GM13976 (cell line): ENCODE measurements around the gene AGBL4.

Experiments used
- DNase-seq: peaks from one replicate; pipeline ENCODE4 v3.0.0; 2012; ENCODE audit warnings: low spot score
- in situ Hi-C: fragments of 300-500 bp; cut with MboI; formaldehyde crosslinking; loops from one replicate; pipeline ENCODE4 v1.12.0; 2022; ENCODE audit warnings: low sequenced_read_pairs, mixed read lengths, inconsistent platforms; ENCODE audit not compliant: unreplicated experiment
- TF ChIP-seq, protein P1 (sequence below): IDR thresholded peaks from 2 replicates; pipeline ENCODE4 v1.5.1; 2012; ENCODE audit warnings: borderline replicate concordance, mild to moderate bottlenecking; ENCODE audit not compliant: insufficient read depth; ENCODE audit errors: extremely low read depth, missing control alignments, control extremely low read depth

The AGBL4 gene

DNA sequence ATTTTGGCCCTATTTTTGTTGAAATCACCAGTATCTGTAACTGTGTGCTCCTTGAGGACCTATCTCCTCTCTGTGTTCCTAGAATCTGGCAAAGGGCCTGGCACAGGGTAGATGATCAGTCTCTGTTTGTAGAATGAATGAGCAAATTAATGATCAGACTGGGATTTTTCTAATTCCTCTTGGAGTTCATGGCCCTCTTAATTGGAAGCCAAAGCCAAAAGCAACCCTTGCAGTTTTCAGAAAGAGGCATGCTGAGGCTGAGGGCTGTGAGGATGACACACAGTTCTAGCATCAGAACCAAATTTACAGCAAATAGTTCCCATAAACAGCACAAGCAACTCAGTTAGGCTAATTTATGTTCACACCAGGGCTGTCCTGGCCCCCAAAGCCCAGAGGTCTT is 1136.0 kb downstream of the AGBL4 start:
- in situ Hi-C loops = no loop called here
- DNase-seq = no peak
- TF ChIP-seq, protein P1, sequence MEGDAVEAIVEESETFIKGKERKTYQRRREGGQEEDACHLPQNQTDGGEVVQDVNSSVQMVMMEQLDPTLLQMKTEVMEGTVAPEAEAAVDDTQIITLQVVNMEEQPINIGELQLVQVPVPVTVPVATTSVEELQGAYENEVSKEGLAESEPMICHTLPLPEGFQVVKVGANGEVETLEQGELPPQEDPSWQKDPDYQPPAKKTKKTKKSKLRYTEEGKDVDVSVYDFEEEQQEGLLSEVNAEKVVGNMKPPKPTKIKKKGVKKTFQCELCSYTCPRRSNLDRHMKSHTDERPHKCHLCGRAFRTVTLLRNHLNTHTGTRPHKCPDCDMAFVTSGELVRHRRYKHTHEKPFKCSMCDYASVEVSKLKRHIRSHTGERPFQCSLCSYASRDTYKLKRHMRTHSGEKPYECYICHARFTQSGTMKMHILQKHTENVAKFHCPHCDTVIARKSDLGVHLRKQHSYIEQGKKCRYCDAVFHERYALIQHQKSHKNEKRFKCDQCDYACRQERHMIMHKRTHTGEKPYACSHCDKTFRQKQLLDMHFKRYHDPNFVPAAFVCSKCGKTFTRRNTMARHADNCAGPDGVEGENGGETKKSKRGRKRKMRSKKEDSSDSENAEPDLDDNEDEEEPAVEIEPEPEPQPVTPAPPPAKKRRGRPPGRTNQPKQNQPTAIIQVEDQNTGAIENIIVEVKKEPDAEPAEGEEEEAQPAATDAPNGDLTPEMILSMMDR = no peak

GRCh38 chr1:48882020-48882419 is 1141.7 kb downstream of the AGBL4 start:
- in situ Hi-C loops = no loop called here
- TF ChIP-seq, protein P1 = no peak
- DNase-seq = no peak

DNA sequence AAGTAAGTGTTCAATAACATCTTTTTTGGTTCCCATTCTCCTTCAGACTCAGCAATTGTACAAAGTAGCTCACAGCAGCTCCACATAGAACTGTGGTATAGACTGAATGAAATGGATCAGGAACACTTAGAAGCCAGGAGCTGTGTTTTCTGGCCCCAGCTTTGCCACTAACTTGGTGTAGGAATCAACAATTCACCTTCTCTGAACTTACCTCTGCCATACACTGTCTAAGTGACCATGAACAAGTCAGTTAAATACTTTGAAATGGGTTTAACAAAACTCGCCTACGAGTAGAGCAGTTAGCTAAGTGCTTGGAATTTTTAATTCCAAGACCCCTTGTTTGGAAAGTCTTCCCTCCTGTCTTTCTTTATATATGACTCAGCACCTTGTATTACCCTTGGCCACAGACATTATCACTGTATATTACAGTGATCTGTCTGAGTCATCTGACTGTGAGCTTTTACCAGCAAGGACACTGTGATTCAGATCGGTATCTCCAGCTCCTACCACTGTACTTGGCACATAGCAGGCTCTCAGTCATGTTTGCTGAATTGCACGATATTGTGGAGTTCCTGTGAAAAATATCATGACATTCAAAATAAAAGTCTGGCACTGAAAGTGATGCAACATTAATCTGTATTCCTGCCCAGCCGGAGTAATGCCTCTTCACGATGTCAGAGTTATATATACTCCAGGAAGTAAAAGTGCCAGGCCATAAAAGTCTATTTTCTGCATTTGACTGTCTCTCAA is 1145.4 kb downstream of the AGBL4 start:
- TF ChIP-seq, protein P1 = no peak
- in situ Hi-C loops = no loop called here
- DNase-seq = no peak

GRCh38 chr1:48876330-48876785 is 1147.4 kb downstream of the AGBL4 start:
- in situ Hi-C loops = no loop called here
- TF ChIP-seq, protein P1 = no peak
- no peak for DNase-seq

- in situ Hi-C loops = no loop called here
- TF ChIP-seq, protein P1 = no peak
- DNase-seq = no peak
These were observed 1148.0 kb downstream of the AGBL4 start for GRCh38 chr1:48875552-48876329.

DNA sequence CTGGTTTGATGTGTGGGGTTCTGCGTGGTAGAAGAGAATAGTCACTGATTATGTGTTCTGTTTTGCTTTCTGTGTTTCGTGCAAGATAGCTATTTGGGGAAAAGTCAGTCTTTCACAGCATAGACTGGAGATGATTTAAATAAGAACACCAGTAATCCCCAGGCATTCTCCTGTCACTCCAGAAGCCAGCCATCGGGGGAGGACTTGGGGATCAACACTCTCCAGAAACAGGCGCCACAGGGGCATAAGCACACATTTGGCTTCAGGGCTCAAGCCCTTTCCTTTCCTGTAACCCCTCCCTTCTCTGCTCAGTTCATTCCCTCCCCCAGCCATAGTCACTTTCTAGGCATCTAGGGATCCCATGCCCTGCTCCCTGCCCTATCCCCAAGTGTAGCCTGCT is 1149.8 kb downstream of the AGBL4 start:
- in situ Hi-C loops = no loop called here
- no peak for DNase-seq
- TF ChIP-seq, protein P1 = no peak
